ENCODE results near the gene TMEM170B.

TMEM170B gene

DNA sequence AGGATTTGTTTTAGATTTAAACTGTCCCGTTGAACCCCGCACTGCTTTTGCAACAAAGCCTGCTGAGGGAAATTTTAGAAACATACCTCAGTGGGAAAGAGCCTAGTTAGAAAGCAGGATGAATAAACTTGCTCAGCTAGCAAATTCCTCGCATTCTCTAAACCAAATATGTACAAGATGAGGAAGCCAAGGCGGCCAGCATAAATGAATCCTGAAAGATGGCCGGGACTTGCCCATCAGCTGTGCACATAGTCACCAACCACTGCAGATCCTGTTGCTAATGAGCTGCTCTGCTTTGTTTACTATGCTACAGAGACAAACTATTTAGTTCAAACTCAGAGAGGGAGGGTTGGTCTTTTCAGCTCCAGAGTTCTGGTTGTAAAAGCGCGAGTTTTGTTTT, 49.0 kb downstream of the TMEM170B start:
- no peak for DNase-seq

- no peak for DNase-seq
Observed at GRCh38 chr6:11589261-11589660, 51.7 kb downstream of the TMEM170B start.

DNA sequence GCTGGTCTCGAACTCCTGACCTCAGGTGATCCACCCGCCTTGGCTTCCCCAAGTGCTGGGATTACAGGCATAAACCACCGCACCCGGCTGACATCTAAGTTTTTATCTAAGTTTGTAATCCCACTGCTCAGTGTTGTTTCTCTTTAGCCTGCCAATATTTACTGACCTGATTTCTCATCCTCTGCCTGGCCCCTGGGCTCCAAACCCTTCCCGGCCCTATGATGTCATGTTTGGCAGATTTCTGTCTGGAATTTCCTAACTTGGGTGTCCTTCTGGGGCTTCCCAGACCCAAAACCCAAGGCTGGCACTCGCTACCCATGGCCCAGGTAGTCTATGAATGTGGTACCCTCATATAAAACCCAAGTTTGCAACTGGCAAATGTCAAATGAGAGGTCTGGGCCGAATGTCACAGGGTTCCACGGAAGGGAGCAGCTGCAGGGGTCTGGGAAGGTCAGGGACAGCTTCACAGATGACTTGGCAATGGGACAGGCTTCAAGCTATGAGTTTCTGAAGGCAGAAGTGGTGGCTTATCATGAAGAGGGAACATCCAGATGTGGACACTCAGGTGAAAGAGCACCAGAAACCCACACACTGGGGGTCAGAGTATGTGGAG, 54.9 kb downstream of the TMEM170B start:
- DNase-seq, result no peak

DNA sequence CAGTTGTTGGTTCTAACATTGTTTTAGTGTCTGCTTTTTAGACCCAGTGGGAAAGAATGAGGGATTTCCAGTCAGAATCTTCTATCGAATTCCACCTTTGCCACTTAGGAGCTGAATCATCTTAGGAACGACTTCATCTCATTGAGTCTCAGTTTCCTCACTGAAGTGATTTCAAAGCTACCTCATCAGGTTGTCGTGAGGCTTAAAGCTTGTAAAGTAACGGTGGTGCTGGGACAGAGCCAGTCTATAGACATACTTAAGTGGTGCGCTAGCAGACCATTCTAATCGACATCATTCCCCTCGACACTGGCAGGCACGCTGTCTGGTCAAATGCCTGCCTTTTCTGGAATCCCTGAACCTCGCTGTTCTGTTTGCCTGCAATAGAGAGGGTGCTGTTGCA, 55.5 kb downstream of the TMEM170B start:
- DNase-seq, result no peak

DNA sequence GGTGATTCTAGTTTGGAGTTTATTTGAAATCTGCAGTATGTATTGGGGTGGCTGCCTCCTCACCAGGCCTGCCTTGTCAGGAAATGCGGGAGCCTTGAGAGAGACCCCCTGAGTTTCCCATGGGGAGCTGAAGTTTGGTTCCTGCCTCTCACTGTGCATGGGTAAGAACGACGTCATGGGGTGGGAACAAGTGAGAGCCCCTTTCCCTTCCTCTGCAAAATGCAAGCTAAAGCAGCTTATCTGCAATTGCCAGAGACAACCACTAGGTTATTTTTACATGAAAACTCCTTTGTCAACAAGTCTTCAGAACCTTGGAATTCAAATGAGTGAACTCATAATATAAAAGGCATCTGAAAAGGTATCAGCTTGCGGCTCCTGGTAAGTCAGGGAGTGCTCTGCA, 58.4 kb downstream of the TMEM170B start:
- DNase-seq, result no peak

DNA sequence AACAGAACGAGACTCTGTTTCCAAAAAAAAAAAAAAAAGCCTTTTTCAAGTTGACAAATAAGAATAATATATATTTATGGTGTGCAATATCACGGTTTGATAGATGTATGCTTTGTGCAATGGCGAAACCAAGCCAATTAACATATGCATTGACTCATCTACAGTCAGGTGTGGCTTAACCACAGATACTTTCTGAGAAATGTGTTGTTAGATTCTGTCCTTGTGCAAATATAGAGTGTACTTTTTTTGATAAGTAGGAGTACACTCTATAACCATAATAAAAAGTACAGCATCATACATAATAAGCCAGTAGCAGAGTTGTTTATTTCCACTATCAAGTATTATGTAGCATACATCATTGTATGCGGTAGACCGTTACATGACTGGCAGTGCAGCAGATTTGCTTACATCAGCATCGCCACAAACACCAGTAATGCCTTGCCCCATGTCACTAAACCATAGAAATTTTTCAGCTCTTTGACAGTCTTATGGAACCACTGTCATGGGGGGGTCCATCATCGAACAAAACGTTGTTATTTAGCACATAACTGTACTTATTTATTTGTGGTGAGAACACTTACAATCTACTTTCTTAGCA, 59.2 kb downstream of the TMEM170B start:
- no peak for DNase-seq

- DNase-seq, result peak; percentile 11 to 63
Observed at GRCh38 chr6:11598687-11599086, 61.1 kb downstream of the TMEM170B start.

GRCh38 chr6:11600251-11600650, 62.7 kb downstream of the TMEM170B start:
- DNase-seq, result no peak

DNA sequence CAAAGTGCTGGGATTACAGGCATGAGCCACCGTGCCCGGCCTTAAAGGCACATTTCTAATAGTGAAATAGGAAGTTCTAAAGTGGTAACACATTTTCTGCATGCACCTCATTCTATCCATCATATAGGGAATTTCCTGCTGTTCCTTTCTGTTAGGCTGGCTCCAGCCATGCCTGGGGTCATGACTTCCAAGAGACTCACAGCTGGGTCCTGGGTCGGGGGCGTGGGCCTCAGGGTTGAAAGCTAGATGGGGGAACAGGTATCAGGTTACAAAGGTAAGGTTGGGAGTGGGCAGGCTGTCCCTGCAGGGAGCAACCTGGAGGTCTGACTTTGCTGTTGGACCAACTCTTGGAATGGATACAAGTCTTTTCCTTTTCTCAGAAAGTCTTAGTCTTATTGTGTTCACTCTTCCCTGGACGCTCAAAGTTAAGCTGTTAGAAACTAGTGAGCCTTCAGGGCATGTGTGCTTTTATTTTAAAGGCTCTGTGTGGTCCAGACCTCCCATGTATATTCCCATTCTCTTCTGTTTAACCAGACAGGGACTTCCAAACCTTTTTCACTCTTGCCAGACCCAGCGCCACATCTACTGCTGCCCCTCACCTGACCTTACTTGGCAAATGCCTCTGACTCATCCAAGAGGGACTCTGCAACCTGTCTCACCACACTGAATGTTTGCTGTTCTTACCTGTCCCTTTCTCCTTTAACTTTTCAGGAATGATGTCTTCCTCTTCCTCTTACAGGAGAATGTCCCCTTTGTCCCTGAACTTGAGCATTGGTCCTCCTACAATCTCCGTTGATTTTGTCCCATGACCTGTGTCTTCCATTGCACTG, 64.4 kb downstream of the TMEM170B start:
- no peak for DNase-seq

DNA sequence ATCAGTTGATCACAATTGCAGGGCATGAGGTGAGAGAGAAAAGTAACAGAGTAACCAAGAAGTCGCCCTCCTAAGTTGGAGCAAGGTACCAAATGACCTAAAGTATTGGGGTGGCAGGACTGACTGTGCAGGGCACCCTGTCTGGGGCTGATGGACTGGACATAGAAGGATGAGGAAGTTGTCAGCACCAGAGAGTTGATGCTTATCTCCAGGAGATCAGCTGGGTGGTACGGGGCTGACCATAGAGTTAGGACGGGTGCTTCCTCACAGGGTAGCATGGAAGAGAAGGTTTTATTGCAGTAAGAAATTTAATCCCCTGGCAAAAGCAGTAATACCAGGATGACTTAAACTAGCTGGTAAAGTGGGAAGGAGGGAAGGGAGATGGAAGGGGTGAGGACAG, 66.7 kb downstream of the TMEM170B start:
- DNase-seq, result no peak

- no peak for DNase-seq
Observed at GRCh38 chr6:11604836-11605506, 67.4 kb downstream of the TMEM170B start.

- DNase-seq, result no peak
Observed at GRCh38 chr6:11605507-11605905, 68.0 kb downstream of the TMEM170B start.

DNA sequence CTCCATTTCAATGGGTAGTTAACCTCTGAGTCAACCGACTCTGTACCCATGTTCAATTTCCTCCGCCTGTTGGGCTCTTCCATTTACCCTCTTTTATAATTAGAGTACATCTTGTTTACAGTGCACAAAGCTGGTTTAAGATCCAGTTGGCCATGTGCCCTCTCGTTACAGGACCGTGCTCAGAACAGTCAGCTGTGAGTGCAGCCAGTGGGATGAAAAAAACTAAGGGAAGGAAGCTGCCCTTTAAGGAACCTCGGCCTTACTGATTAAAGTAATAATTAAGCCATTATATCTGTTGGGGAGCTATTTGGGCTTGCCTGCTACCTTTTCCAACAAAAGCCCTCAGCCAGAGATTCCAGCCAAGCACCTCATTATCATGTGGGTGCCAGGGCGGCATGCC, 68.8 kb downstream of the TMEM170B start:
- no peak for DNase-seq

GRCh38 chr6:11607383-11607782, 69.8 kb downstream of the TMEM170B start:
- no peak for DNase-seq

DNA sequence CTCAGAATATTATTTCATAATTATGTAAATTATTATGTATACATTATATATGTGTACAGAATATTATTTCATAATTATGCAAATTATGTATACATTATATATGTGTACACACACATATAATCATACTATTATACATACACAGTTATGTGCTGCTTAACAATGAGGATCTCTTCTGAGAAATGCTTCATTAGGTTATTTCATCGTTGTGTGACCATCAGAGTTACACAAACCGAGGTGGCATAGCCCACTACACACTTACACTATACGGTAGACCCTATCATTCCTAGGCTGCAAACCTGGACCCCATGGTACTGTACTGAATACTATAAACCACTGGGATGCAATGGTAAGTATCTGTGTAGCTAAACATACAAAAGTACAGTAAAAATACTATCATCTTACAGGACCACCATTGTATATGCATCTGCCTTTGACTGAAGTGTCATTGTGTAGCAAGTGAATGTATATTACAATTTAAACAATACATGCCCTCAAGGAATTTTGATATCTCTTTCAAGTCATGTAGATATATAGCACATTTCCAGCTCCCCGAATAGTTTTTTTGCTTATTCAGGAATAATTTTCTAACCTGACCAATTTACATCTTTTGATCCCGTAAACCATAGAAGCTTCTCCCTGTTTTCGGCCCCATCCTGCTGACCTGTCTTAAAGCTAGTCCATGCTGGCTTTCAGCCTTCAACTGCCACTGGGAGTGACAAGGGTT, 71.2 kb downstream of the TMEM170B start:
- no peak for DNase-seq

GRCh38 chr6:11609324-11610071, 71.9 kb downstream of the TMEM170B start:
- DNase-seq, result no peak

- DNase-seq, result no peak
Observed at GRCh38 chr6:11613336-11613735, 75.8 kb downstream of the TMEM170B start.

DNA sequence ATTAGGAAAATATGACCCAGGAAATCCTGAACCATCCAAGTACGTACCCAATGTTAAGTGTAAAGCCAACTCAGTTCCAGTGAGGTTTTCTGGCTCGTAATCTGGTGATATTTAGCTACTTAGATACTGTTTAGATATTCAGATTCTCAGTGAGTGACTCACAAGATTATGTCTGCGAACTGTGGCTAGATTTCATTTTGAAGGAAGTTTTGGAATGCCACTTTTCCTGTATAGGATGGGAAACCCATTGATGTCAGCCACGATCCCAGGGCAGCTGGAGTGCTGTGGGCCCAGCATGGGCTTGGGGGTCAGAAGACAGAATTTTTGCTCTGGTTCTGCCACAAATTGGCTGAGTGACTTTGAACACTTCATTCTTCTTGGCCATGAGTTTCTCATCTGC, 76.3 kb downstream of the TMEM170B start:
- DNase-seq, result no peak

DNA sequence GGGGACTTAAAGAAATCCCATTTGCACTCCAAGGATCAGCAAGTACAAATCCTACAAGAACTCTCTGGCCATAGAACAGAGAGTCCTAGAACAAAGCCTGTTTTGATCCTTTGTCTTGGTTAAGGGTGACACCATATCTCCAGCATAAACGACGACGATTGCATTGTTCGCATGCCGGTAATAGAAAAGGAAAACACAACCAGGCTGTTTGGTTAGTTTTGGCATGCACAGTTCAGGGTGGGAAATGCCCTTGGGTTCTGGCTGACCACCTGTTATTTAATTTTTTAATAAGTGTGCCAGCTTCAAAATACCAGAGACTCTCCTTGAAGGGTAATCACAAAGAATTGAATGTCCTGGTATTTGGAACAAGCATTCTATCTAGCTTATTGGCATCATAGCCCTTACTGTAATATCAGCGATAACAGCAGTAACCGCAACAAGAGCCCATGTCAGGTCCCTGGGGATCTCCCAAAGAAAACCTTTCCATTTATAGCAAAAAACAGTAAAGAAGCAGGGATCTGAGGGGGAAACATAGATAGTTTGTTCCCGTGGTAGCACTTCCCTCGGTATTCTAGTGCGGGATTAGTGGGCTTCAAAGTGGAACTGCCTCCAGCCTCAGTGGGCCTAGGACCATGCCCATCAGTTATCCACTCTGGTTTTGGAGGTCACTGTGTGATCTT, 77.1 kb downstream of the TMEM170B start:
- DNase-seq, result no peak

GRCh38 chr6:11615214-11615602, 77.7 kb downstream of the TMEM170B start:
- DNase-seq, result no peak

GRCh38 chr6:11616200-11616611, 78.7 kb downstream of the TMEM170B start:
- no peak for DNase-seq

GRCh38 chr6:11618533-11618932, 81.0 kb downstream of the TMEM170B start:
- no peak for DNase-seq

Measured in CD4-positive, alpha-beta T cell treated with Interleukin-4 for 1 hour (primary cell).